AG04449 (cell line): ENCODE measurements around the gene CLDN9.
A peak's percentile ranks its signal among the peaks of the same experiment; 100 is the strongest.

Experiments used
- CTCF ChIA-PET: fragments of 350-600 bp; formaldehyde crosslinking; extraction: SDS; loops from one replicate; lab custom pipeline; 2021; ENCODE audit warnings: antibody characterized with exemption; lab: Yijun Ruan, JAX
- POLR2A ChIA-PET: fragments of 400-600, 350-600 bp; formaldehyde crosslinking; extraction: SDS; loops from one replicate; lab custom pipeline; 2020; ENCODE audit warnings: antibody characterized with exemption, inconsistent platforms; lab: Yijun Ruan, JAX
- DNase-seq: peaks from one replicate; pipeline ENCODE4 v3.0.0-alpha.2; 2010; ENCODE audit warnings: low read depth, low spot score
- H3K4me3 ChIP-seq: 2 replicates; pipeline ENCODE4 v1.5.1; 2011; ENCODE audit warnings: low read depth, mild to moderate bottlenecking, control low read depth, low read length
- TF ChIP-seq, protein P1 (sequence below): IDR thresholded peaks from one replicate; pipeline ENCODE4 v1.5.1; 2011; ENCODE audit warnings: mild to moderate bottlenecking, moderate library complexity, low read length, control low read depth, inconsistent platforms; ENCODE audit not compliant: insufficient read depth; ENCODE audit errors: missing control alignments

Gene CLDN9, protein sequence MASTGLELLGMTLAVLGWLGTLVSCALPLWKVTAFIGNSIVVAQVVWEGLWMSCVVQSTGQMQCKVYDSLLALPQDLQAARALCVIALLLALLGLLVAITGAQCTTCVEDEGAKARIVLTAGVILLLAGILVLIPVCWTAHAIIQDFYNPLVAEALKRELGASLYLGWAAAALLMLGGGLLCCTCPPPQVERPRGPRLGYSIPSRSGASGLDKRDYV

DNA sequence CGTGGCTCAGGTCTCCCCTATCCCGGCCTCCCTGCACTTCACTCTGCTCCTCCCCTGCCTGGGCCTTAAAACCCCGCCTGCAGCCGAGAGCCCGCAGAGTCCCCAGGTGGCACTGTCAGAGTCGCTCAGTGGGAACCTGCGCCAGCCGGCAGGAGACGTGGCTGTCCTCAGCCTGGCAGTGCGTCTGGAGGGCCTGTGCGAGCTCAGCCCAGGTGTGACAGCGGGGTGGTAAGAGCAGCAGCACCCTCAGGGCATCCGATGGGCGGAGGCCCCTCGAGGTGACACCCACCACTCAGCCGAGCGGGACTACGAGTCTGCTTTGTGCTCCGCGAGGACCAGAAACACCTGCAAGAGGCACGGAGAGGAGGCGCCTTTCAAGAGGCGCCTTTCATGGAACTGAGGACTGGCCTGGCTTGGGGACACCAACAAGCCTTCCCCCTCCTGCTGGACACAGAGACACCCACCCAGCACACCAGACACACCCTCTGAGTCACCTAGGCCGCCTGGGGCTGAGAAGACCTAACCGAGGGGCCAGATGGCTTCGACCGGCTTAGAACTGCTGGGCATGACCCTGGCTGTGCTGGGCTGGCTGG is at the start of gene CLDN9:
TSS of gene CLDN9 (plus strand) at position 96 of the 593 bp plus-strand sequence. CDS start at position 536, 440 bp downstream.
- no peak for DNase-seq
- H3K4me3 ChIP-seq, result no peak within 1 kb of the TSS
- ChIA-PET POLR2A (interaction anchor here (0.8 to 1.5 kb wide), 2 partner anchors 8 to 17 kb away, joined by 3 to 10 read pairs; partner anchors contain the start of gene TNFRSF12A), CTCF (interaction anchor here (1.1 to 1.4 kb wide), 2 partner anchors 8 to 15 kb away, joined by 5 to 6 read pairs; partner anchors contain the start of gene TNFRSF12A)
- TF ChIP-seq, protein P1, sequence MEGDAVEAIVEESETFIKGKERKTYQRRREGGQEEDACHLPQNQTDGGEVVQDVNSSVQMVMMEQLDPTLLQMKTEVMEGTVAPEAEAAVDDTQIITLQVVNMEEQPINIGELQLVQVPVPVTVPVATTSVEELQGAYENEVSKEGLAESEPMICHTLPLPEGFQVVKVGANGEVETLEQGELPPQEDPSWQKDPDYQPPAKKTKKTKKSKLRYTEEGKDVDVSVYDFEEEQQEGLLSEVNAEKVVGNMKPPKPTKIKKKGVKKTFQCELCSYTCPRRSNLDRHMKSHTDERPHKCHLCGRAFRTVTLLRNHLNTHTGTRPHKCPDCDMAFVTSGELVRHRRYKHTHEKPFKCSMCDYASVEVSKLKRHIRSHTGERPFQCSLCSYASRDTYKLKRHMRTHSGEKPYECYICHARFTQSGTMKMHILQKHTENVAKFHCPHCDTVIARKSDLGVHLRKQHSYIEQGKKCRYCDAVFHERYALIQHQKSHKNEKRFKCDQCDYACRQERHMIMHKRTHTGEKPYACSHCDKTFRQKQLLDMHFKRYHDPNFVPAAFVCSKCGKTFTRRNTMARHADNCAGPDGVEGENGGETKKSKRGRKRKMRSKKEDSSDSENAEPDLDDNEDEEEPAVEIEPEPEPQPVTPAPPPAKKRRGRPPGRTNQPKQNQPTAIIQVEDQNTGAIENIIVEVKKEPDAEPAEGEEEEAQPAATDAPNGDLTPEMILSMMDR, result no peak

DNA sequence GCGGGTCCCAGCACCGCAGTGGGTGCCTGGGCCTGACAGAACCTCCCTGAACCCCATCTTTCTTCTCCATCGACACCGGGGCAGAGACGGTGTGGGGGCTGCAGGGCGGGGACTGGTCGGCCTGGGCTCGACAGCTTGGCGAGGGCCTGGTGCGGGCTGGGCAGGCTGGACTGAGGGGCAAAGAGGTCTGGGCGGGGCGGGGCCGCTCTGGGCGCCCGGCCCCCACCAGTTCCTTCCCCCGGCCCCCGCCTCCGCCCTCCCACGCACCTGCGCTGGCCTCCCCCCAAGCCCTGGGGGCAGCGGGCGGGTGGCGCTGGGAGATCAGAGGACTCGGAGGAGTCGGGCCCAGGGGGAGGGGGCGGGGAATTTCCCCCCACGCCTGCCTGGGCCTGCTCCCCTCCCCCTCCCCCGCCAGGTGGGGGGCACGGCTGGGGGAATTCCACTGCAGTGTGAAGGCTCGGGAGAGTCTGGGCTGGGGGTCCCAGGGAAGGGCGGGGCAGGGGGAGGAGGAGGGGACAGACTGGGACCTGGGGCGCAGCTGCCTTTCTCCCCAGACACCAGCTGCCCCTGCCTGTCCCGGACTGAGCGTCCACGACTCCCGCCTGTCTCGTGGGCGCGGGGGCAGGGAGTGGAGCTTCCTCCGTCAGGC is 49.5 kb upstream of the CLDN9 start:
- H3K4me3 ChIP-seq, result peak overlapping the region; percentile 37
- ChIA-PET POLR2A (no interaction called here), CTCF (interaction anchor here (0.8 to 3.1 kb wide), 10 partner anchors 9 to 209 kb away, joined by 3 to 17 read pairs (median 9); no protein-coding TSS in a partner anchor)
- TF ChIP-seq, protein P1, result no peak
- DNase-seq, result no peak

DNA sequence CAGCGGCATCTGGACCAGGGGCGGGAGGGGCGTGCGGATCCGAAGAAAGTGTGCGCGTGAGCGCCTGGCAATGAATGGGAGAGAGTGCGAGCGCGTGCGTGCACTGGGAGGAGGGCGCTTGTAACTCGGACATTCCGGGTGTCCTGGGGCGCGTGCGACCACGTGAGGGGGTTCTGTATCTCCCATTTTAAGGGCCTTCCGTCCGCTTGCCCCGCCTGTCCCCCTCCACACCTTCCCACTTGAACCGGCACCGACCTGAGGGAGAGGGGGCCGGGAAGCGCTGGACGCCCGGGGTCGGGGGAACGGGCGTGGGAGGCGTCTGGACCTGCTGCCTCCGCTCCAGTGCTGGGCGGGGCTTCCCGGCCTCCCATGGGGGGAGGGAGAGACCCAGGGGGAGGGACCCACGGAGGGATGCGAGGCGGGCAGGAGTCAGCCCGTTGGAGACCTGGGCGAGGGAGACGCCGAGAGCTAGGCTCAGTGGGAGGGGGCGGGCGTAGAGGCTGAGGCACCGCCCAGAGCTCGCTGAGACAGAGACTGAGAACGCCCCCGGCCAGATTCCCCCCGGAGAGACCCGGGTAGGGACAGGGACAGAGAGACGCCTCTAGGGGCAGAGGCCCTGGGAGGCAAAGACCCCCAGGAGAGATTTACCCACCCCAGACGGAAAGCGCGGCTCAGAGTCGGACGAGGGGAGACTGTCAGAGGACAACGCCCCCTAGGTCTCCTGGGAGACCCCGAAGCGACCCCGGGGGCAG is 48.8 kb upstream of the CLDN9 start, which contains the start of gene KREMEN2:
TSS of gene KREMEN2 (plus strand) at position 553 of the 752 bp plus-strand sequence. CDS start 246 bp downstream, outside the sequence.
- no peak for DNase-seq
- ChIA-PET POLR2A (no interaction called here), CTCF (interaction anchor here (1.0 to 3.1 kb wide), 3 partner anchors 11 to 210 kb away, joined by 3 to 15 read pairs (median 9); no protein-coding TSS in a partner anchor)
- TF ChIP-seq, protein P1, result no peak
- peak within 1 kb of the TSS; percentile 37 for H3K4me3 ChIP-seq

DNA sequence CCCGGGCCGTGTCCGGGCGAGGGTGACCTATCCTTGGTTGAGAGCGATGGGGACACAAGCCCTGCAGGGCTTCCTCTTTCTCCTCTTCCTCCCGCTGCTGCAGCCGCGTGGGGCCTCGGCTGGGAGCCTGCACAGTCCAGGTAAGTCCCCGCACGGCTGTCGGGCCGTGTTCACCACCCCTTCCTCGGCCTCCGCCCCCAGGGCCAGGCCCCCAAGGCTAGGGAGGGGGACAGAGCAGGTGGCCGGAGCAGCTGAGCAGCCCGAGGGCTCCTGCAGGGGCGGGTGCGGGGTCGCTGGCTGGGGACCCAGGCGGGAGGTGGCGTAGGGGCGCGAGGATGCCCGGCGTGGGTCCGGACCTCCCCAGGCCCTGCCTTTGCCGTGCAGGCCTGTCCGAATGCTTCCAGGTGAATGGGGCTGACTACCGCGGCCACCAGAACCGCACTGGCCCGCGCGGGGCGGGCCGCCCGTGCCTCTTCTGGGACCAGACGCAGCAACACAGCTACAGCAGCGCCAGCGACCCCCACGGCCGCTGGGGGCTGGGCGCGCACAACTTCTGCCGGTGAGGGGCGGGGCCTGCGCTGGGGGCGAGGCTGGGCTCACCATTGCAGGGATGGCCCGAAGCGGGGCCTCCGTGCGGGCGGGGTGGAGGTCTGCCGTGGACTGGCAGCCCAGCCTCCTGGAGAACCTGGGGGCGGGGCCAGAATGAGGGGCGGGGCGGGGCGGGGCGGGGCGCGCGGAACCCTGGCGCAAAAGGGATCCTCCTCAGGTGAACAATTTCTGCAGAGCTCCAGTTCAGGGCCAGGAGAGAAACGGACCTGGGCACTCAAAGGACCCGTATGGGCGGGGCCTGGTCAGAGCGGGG is 48.0 kb upstream of the CLDN9 start:
- TF ChIP-seq, protein P1, result no peak
- H3K4me3 ChIP-seq, result peak overlapping the region; percentile 1; the same call in 1 of the 2 replicates
- ChIA-PET CTCF (interaction anchor here (1.3 kb wide), 1 partner anchor 9 kb away, joined by 5 read pairs; no protein-coding TSS in a partner anchor), POLR2A (no interaction called here)
- no peak for DNase-seq

DNA sequence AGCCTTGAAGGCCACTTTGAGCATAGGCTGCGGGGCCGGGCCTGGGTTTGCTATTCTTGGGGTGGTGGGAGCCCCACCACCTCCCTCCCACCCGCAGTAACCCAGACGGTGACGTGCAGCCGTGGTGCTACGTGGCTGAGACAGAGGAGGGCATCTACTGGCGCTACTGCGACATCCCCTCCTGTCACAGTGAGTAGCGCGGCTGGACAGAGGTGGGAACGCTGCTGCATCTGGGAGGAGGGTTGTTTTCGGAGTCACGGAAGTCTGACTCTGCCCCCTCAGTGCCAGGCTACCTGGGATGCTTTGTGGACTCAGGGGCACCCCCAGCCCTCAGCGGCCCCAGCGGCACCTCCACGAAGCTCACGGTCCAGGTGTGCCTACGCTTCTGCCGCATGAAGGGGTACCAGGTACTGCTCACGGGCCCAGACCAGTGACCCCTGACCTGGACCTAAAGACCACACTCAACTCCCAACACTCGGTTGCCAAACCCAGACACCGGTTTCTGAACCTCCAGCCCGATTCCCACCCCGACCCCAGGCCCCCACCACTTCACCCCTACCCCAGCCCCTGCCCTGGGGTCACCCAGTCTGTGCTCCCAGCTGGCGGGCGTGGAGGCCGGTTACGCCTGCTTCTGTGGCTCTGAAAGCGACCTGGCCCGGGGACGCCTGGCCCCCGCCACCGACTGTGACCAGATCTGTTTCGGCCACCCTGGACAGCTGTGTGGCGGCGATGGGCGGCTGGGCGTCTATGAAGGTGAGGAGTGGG is 46.5 kb upstream of the CLDN9 start:
- ChIA-PET CTCF (no interaction called here), POLR2A (no interaction called here)
- no peak for DNase-seq
- no peak overlapping the region for H3K4me3 ChIP-seq
- TF ChIP-seq, protein P1, result no peak
